G401.6 (cell line): ENCODE measurements around the gene STAT4.

Source experiments
- FAIRE-seq: peaks from 2 replicates; lab custom pipeline; 2012; peaks lifted over from hg19 to GRCh38; lab: Jason Lieb, UNC

STAT4 gene, protein sequence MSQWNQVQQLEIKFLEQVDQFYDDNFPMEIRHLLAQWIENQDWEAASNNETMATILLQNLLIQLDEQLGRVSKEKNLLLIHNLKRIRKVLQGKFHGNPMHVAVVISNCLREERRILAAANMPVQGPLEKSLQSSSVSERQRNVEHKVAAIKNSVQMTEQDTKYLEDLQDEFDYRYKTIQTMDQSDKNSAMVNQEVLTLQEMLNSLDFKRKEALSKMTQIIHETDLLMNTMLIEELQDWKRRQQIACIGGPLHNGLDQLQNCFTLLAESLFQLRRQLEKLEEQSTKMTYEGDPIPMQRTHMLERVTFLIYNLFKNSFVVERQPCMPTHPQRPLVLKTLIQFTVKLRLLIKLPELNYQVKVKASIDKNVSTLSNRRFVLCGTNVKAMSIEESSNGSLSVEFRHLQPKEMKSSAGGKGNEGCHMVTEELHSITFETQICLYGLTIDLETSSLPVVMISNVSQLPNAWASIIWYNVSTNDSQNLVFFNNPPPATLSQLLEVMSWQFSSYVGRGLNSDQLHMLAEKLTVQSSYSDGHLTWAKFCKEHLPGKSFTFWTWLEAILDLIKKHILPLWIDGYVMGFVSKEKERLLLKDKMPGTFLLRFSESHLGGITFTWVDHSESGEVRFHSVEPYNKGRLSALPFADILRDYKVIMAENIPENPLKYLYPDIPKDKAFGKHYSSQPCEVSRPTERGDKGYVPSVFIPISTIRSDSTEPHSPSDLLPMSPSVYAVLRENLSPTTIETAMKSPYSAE

DNA sequence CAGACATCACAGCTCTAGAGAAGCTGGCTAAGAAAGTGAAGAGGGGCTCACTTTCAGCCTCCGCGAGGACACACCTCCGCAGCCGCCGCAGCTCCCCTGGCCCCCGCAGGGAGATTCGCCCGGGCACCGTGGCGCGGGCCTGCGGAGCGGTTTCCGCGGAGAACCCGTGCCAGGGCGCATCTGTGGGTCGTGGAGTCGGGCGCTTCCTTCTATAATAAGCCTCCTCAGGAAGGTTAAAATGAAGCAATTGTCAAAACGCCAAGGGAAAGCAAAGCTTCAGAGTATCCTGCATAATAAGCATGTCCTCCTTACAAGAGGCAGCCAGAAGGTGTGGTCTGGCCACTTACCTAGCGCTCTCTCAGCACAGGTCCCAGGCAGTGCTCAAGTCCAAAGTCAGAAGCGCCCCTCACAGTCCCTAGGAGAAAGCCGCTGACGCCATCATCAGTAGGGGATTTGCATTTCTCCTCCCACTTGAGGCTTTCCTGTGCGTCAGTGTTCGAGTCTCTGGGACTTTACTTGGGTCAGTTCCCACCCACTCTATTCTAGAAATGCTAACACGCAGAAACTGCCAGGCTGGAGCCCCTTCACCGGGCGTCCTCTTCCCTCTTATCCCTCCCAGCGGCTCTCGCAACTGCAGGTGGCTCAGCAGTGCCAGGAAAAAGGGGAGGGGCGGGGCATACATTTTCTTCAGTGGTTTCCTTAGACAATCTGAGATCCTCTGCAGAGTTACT lies at the start of gene STAT4:
STAT4 (minus strand) TSS at position 395 of the 731 bp plus-strand sequence. CDS start 2,791 bp downstream, outside the sequence.
- FAIRE-seq, result no peak

GRCh38 chr2:191199929-191200512 lies 49.2 kb upstream of the STAT4 start:
- FAIRE-seq, result no peak

DNA sequence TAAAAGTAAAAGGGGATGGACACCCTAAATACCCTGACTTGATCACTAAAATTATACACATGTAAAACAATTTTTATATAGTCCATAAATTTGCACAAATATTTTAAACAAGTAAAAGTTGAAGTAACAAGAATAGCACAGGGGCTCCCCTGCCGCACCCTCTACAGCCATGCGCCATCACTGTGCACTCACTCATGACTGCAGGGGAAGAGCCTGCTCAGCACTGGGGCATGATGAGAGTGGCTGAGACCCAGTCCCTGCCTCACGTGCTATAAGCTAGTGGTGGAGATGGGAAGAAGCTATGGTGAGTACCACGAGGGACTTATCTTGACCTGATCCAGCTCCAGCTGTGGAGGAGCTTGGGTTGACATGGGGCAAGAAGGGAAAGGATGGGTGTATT lies 47.5 kb upstream of the STAT4 start:
- no peak for FAIRE-seq

GRCh38 chr2:191197096-191197495 lies 46.3 kb upstream of the STAT4 start:
- no peak for FAIRE-seq

DNA sequence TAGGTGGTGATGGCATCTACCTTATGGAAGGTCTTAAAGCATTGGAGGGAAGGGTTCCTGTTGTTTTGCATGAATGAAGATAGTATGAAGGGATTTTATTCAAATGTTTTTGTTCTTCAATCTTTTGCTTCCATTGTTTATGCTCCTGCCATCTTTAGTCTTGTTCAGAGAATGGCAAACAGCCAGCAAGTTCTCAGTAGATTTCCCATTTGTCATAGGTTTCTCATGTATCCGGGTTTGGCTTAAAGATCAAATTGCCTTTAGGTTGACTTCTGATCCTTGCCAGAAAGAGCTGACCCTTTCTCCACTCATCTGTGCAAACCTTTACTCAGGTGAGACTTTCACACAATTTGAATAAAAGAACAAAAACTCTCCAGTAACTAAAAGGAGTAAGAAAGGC lies 44.2 kb upstream of the STAT4 start:
- FAIRE-seq, result no peak

DNA sequence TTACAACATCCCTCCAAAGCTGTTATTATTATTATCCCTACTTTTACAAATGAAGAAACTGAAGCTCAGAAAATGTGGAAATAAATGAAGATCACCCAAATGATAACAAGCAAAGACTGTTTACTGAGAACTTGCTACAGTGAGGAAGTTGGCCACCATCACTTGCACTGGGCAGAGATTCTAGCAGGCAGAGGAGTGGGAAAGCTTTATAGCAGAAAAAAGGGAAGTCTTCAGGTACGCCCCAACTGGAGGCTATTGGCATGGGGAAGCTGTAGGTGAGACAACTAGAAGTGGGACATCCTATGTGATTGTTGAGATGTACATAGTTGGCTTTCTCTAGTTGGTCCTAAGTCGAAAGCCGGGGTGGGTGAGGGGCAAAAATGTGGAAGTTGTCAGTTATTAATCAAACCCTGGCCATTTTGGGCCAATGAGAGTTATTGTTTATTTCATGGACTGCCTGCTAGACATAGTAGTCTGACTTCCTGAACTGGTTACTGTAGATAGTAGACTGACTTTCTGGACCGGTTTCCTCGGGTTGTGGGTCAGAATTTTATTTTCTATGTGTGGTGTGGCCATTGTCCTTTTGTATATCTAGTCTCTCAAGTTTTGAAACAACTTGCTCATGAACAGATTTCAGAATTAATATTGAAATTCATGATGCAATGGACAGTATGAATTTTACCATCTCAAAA lies 40.2 kb upstream of the STAT4 start:
- no peak for FAIRE-seq

- no peak for FAIRE-seq
Measured at GRCh38 chr2:191190435-191190834, 39.6 kb upstream of the STAT4 start.

GRCh38 chr2:191189112-191189635 lies 38.4 kb upstream of the STAT4 start:
- FAIRE-seq, result no peak

- FAIRE-seq, result no peak
Measured at GRCh38 chr2:191188550-191189093, 37.8 kb upstream of the STAT4 start.

DNA sequence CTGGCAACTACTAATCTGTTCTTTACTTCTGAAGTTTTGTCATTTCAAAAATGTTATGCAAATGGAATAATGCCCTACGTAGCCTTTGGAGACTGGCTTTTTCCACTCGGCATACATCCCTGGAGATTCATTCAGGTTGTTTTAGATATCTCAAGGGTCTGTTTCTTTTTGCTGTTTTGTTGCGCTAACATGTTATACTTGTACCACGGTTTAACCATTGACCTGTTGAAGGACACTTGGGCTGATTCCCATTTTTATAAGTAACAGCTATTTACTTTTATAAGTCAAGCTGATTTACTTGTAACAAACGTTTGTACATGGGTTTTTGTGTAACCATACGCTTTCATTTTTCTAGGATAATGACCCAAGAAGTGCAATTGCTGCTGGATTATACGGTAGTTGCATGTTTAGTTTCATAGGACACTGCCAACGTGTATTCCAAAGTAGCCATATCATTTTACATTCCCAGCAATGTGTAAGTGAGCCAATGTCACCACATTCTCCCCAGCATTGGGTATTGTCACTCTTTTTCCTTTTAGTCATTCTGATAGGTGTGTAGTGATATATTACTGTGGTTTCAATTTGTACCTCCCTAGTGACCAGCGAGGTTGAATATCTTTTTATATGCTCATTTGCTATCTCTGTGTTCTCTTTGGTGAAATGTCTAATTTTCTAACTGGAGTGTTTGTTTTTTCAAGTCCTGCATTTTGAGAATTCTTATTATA lies 36.5 kb upstream of the STAT4 start:
- FAIRE-seq, result no peak

GRCh38 chr2:191184457-191184856 lies 33.7 kb upstream of the STAT4 start:
- FAIRE-seq, result no peak

- FAIRE-seq, result no peak
Measured at GRCh38 chr2:191183516-191183915, 32.7 kb upstream of the STAT4 start.

GRCh38 chr2:191183081-191183480 lies 32.3 kb upstream of the STAT4 start:
- FAIRE-seq, result no peak

GRCh38 chr2:191180713-191181112 lies 29.9 kb upstream of the STAT4 start:
- no peak for FAIRE-seq

DNA sequence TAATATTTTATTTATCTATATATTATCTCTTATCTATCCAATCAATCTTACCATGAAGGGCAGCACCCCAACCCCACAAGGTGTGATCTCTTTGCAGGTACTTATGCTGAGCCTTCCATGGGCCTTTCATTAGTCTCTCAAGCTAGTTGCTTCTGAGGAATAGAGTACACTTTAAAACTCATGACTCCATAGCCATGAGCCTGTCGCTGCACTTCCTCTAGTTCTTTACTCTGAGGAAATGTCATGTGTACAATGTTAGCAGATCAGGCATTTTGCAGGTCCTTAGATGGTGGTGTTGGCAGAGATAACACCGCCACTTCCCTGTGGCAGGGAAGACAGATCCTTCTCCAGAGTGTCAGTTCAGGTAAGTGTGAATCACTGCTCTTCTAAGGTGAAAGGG lies 29.5 kb upstream of the STAT4 start:
- no peak for FAIRE-seq

DNA sequence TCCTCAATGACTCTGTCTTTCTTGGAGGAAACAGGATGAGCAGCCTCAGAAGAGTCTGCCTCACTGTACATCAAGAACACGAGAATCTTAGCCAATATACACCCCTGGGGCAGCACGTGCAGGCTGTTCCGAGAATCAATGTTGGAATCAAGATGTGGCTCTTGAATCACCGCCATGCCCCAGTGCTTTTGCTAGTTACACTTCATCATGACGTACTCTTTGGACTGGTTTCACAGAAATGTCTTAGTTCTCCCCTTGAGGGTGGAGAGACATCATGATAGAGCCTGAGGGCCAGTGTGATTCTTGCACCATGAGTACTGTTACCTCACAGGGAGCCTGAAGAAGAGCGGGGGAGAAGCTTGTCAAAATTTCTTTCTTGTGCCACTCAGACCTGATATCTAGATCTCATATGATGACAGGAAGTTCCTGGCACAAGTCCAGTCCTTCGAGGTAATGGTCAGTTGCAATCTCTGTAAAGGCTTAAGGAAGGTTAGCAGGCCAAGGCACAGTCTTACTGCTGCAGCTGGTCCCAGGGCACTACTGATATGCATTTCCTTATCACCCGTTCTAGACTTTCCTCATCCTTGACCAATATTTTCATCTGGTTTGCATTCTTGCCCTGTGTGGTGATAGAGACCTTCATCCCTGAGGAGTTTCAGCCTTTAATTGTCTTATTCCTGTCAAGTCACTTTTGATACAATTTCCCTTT lies 28.2 kb upstream of the STAT4 start:
- FAIRE-seq, result no peak

GRCh38 chr2:191177751-191178736 lies 27.2 kb upstream of the STAT4 start:
- no peak for FAIRE-seq

DNA sequence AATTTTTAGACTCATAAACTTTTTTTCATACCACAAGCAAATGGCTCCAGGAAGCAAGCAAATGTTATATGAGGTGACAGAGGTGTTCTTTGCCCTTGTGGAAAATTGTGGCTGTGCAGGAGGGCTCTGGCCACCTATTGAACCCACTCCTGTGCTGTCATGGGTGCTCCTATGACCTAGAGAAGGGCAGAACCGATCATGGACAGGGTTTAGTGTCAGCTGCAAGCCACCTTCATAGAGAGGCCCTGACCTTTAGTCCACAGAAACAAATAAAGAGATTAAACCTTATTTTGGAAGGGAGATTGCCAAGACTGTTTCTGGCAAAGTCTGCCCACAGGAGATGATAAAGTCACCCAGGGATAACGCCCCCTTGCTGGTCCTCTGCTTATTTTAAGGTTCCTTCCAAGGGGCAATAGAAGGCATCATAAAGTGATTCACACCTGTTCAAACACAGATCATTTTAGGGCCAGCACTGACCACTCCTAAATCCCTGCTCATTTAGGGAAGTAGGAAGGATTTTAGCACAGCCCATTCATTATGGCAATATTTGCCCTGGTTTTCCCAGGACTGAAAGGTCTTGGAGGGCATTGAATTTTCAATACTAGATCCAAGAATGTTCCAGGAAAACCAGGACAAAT lies 26.1 kb upstream of the STAT4 start:
- no peak for FAIRE-seq
